Mammary epithelial cell (primary cell): Measurements from ENCODE around the gene TCEANC.

Experiments used
- EZH2 ChIP-seq: IDR thresholded peaks from 2 replicates; pipeline ENCODE4 v1.6.1; 2012; ENCODE audit warnings: low read length, inconsistent platforms, borderline replicate concordance
- TF ChIP-seq, protein P1 (sequence below), 2 donors: IDR thresholded peaks in 1 of 2; conservative IDR thresholded peaks in 1 of 2; 2 replicates each; pipeline ENCODE4 v1.5.1; 2011 to 2012; ENCODE audit warnings: inconsistent platforms in 2 of 2, low read length in 2 of 2, mild to moderate bottlenecking in 2 of 2, control low read depth in 1 of 2, low read depth in 1 of 2; ENCODE audit not compliant: insufficient read depth in 1 of 2; ENCODE audit errors: extremely low read depth in 1 of 2

DNA sequence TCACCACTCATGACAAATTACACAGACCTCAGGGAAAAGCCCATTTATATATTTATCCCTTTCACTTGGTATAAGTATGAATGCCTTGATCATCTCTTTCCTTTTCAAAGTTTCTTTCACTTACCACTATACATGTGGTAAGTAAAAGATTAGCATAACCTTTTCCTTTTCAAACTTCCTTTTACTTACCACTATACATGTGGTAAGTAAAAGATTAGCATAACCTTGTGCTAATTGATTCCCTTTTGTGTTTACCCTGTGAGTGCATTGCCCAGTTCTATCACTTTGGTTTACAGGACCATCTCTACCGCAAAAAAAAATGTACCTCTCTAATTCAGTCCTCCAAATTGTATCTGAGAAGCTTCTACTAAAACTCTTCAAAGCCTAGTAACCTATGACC is 32.7 kb upstream of the TCEANC start:
- TF ChIP-seq, protein P1, sequence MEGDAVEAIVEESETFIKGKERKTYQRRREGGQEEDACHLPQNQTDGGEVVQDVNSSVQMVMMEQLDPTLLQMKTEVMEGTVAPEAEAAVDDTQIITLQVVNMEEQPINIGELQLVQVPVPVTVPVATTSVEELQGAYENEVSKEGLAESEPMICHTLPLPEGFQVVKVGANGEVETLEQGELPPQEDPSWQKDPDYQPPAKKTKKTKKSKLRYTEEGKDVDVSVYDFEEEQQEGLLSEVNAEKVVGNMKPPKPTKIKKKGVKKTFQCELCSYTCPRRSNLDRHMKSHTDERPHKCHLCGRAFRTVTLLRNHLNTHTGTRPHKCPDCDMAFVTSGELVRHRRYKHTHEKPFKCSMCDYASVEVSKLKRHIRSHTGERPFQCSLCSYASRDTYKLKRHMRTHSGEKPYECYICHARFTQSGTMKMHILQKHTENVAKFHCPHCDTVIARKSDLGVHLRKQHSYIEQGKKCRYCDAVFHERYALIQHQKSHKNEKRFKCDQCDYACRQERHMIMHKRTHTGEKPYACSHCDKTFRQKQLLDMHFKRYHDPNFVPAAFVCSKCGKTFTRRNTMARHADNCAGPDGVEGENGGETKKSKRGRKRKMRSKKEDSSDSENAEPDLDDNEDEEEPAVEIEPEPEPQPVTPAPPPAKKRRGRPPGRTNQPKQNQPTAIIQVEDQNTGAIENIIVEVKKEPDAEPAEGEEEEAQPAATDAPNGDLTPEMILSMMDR (conservative IDR thresholded peaks at IDR 0.05 in 1 of 2, IDR thresholded peaks at IDR 0.05 in 1 of 2; ENCODE audit: extremely low read depth in 1 of 2, insufficient read depth in 1 of 2, low read depth in 1 of 2, low read length in 2 of 2), result no peak
- no peak for TF ChIP-seq EZH2
